Hepatocyte (in vitro differentiated cells): Measurements from ENCODE around the gene MMP26. TPM values are rescaled to one million over a fixed set of nuclear protein-coding genes. Genes with fewer than 3 reads are reported as not detected.
"Not testable (repeated sequence)": the region's sequence is repeated elsewhere in the genome, so short reads cannot be mapped to it uniquely, and the experiment has no call there.

Experiments
- DNase-seq: peaks from one replicate; pipeline ENCODE4 v3.0.0-alpha.2; 2016; ENCODE audit warnings: low spot score
- H2AFZ ChIP-seq: fragments of 200-600 bp; sonication (generic); 2 replicates; pipeline ENCODE4 v1.6.0; 2016; ENCODE audit warnings: antibody characterized with exemption, mild to moderate bottlenecking
- H3K27ac ChIP-seq: fragments of 200-600 bp; sonication (generic); 2 replicates; pipeline ENCODE4 v1.5.1; 2016; ENCODE audit warnings: mild to moderate bottlenecking
- H3K27me3 ChIP-seq: fragments of 200-600 bp; sonication (generic); 2 replicates; pipeline ENCODE4 v1.6.1; 2016
- H3K36me3 ChIP-seq: fragments of 200-600 bp; sonication (generic); replicated peaks from 2 replicates; pipeline ENCODE4 v1.5.1; 2016; ENCODE audit warnings: low read depth; ENCODE audit not compliant: insufficient read depth
- H3K4me1 ChIP-seq: fragments of 200-600 bp; sonication (generic); 2 replicates; pipeline ENCODE4 v1.5.1; 2016; ENCODE audit warnings: mild to moderate bottlenecking, moderate library complexity; ENCODE audit not compliant: insufficient read depth
- H3K4me2 ChIP-seq: fragments of 200-600 bp; sonication (generic); 2 replicates; pipeline ENCODE4 v1.6.0; 2016
- H3K4me3 ChIP-seq: fragments of 200-600 bp; sonication (generic); 2 replicates; pipeline ENCODE4 v1.5.1; 2016; ENCODE audit warnings: mild to moderate bottlenecking
- H3K79me2 ChIP-seq: fragments of 200-600 bp; sonication (generic); 2 replicates; pipeline ENCODE4 v1.6.0; 2017; ENCODE audit warnings: mild to moderate bottlenecking
- H3K9me2 ChIP-seq: fragments of 200-600 bp; sonication (generic); replicated peaks from 2 replicates; pipeline ENCODE4 v1.6.0; 2017; ENCODE audit warnings: mild to moderate bottlenecking; ENCODE audit not compliant: insufficient read depth
- H3K9me3 ChIP-seq: fragments of 200-600 bp; sonication (generic); 2 replicates; pipeline ENCODE4 v1.5.1; 2016; ENCODE audit warnings: low read depth, mild to moderate bottlenecking
- H4K20me1 ChIP-seq: fragments of 200-600 bp; sonication (generic); 2 replicates; pipeline ENCODE4 v1.6.0; 2016; ENCODE audit warnings: mild to moderate bottlenecking; ENCODE audit not compliant: insufficient read depth, poor library complexity, severe bottlenecking
- CTCF ChIP-seq: fragments of 200-600 bp; sonication (generic); IDR thresholded peaks from 2 replicates; pipeline ENCODE4 v1.5.1; 2016; ENCODE audit warnings: antibody characterized with exemption, mild to moderate bottlenecking; ENCODE audit not compliant: poor library complexity
- EZH2 ChIP-seq: fragments of 200-600 bp; sonication (generic); IDR thresholded peaks from 2 replicates; pipeline ENCODE4 v1.6.1; 2016; ENCODE audit warnings: antibody characterized with exemption, mild to moderate bottlenecking, borderline replicate concordance
- EZH2phosphoT487 ChIP-seq: fragments of 200-600 bp; sonication (generic); IDR thresholded peaks from one replicate; pipeline ENCODE4 v1.6.1; 2018; ENCODE audit warnings: antibody characterized with exemption, mild to moderate bottlenecking, low read depth, moderate library complexity; ENCODE audit not compliant: unreplicated experiment, severe bottlenecking
- WGBS: methylation state at CpG from one replicate; pipeline ENCODE4 v1.1.6; 2016; ENCODE audit warnings: low lambda C conversion rate; ENCODE audit errors: missing lambda C conversion rate; 5-methylcytosine and 5-hydroxymethylcytosine counted together
- polyA plus RNA-seq: library from polyadenylated mRNA; unstranded; fragments of >200 nt; fragmentation: Nextera tagmentation; extraction: Ambion mirVana; gene quantifications from 2 replicates; pipeline ENCODE4 v1.2.1, GENCODE V29; 2016
- total RNA-seq: library from RNA; depleted of rRNA; stranded (reverse); fragments of >200 nt; gene quantifications from 2 replicates; pipeline ENCODE4 v1.2.3, GENCODE V29; 2014

The MMP26 gene
- total and polyA plus RNA-seq, 2 experiments from 2014 or later = not detected

GRCh38 chr11:4704790-4705334 is 278 bp downstream of the MMP26 start:
- no peaks in the 10 kb centered on the region for H3K27me3 ChIP-seq
- H3K36me3 ChIP-seq = no peaks in the 10 kb centered on the region
- no peak overlapping the region for H3K4me2 ChIP-seq
- H3K27ac ChIP-seq = no peak overlapping the region
- no peaks in the 10 kb centered on the region for H3K9me2 ChIP-seq
- no peaks in the 10 kb centered on the region for H4K20me1 ChIP-seq
- no peaks in the 10 kb centered on the region for H3K79me2 ChIP-seq
- no peak for DNase-seq
- H3K4me3 ChIP-seq = no peak overlapping the region
- TF ChIP-seq EZH2 (no peak), EZH2phosphoT487 (no peak), CTCF (no peak)
- H3K9me3 ChIP-seq = no peaks in the 10 kb centered on the region
- 73% methylated on average over 8 of the region's 8 CpGs for WGBS
- H2AFZ ChIP-seq = peak overlapping the region; percentile 14
- no peaks in the 10 kb centered on the region for H3K4me1 ChIP-seq

- H3K4me1 ChIP-seq = no peaks in the 10 kb centered on the region
- H3K27ac ChIP-seq = no peak overlapping the region
- TF ChIP-seq CTCF (no peak), EZH2phosphoT487 (no peak), EZH2 (no peak)
- no peaks in the 10 kb centered on the region for H3K27me3 ChIP-seq
- H2AFZ ChIP-seq = no peak overlapping the region
- H4K20me1 ChIP-seq = no peaks in the 10 kb centered on the region
- H3K4me3 ChIP-seq = no peak overlapping the region
- H3K36me3 ChIP-seq = no peaks in the 10 kb centered on the region
- no peak for DNase-seq
- H3K9me3 ChIP-seq = no peaks in the 10 kb centered on the region
- H3K79me2 ChIP-seq = no peaks in the 10 kb centered on the region
- WGBS = 29% methylated on average over 1 of the region's 1 CpG
- H3K9me2 ChIP-seq = no peaks in the 10 kb centered on the region
- H3K4me2 ChIP-seq = no peak overlapping the region
These were observed 8.7 kb downstream of the MMP26 start for GRCh38 chr11:4713241-4713640.

- WGBS = 53% methylated on average over 5 of the region's 5 CpGs
- DNase-seq = no peak
- no peak for TF ChIP-seq EZH2
- no peak for TF ChIP-seq CTCF
- TF ChIP-seq EZH2phosphoT487 = no peak
- no peaks in the 10 kb centered on the region for H4K20me1 ChIP-seq
- no peaks in the 10 kb centered on the region for H3K9me2 ChIP-seq
- H3K27ac ChIP-seq = no peak overlapping the region
- no peaks in the 10 kb centered on the region for H3K27me3 ChIP-seq
- H3K36me3 ChIP-seq = no peaks in the 10 kb centered on the region
- H3K4me3 ChIP-seq = no peak overlapping the region
- no peak overlapping the region for H3K4me2 ChIP-seq
- H3K79me2 ChIP-seq = no peaks in the 10 kb centered on the region
- H2AFZ ChIP-seq = no peak overlapping the region
- no peaks in the 10 kb centered on the region for H3K4me1 ChIP-seq
- no peaks in the 10 kb centered on the region for H3K9me3 ChIP-seq
These were observed 9.7 kb downstream of the MMP26 start for GRCh38 chr11:4714300-4714699.

GRCh38 chr11:4722616-4723534 is 18.3 kb downstream of the MMP26 start:
- H3K36me3 ChIP-seq, H3K4me2 ChIP-seq, H3K4me3 ChIP-seq, DNase-seq, H3K9me3 ChIP-seq, H3K27me3 ChIP-seq, H3K4me1 ChIP-seq, H3K9me2 ChIP-seq, H3K79me2 ChIP-seq, H4K20me1 ChIP-seq, H2AFZ ChIP-seq, H3K27ac ChIP-seq: not testable (repeated sequence)
- 91% methylated on average over 33 of the region's 33 CpGs for WGBS
